ENCODE data around the gene C9orf72.

- TF ChIP-seq YY1 (IDR thresholded peaks at IDR 0.05; ENCODE audit: low read depth, low read length) (no peak), CTCF (IDR thresholded peaks at IDR 0.05; ENCODE audit: control extremely low read depth in 1 of 3, insufficient read depth in 1 of 3, low read depth in 1 of 3, low read length in 3 of 3) (no peak), POLR2AphosphoS5 (IDR thresholded peaks at IDR 0.05; ENCODE audit: low read depth, low read length) (no peak), SIRT6 (IDR thresholded peaks at IDR 0.05; ENCODE audit: low read length) (no peak), EGR1 (IDR thresholded peaks at IDR 0.05; ENCODE audit: borderline replicate concordance, low read depth, low read length) (no peak)
Measured at GRCh38 chr9:27506981-27507380, 66.3 kb downstream of the C9orf72 start.
